ENCODE results near the gene PSIP1.

The PSIP1 gene

GRCh38 chr9:15422372-15423230, 88.2 kb downstream of the PSIP1 start, which contains the start of gene SNAPC3:
Gene SNAPC3 (plus strand): TSS chr9:15422876. CDS start chr9:15422880, 4 bp downstream.
- Histone ChIP-seq H3K9me3 (replicated peaks in 1 of 2; ENCODE audit: control insufficient read depth in 2 of 2, insufficient read depth in 1 of 2, low read depth in 1 of 2, low read length in 2 of 2) (peaks cover 0 to 8% of the 10 kb centered on the region in 2 donors), H3K27ac (replicated peaks; ENCODE audit: low read length) (peak within 1 kb of the TSS; percentile 50), H2BK15ac (ENCODE audit: low read length) (peak within 1 kb of the TSS; percentile 95), H4K91ac (ENCODE audit: low read depth, low read length, poor library complexity) (no peak within 1 kb of the TSS), H4K8ac (ENCODE audit: low read depth, low read length) (peak within 1 kb of the TSS; percentile 87), H3K4me3 (ENCODE audit: low read length in 2 of 2) (peak within 1 kb of the TSS; percentile 79 to 97), H3K27me3 (ENCODE audit: control insufficient read depth in 3 of 3, insufficient read depth in 3 of 3, low read depth in 1 of 3, low read length in 3 of 3) (no peaks in the 10 kb centered on the region), H2BK120ac (ENCODE audit: low read depth, low read length) (no peak within 1 kb of the TSS), H3K79me1 (ENCODE audit: low read depth, low read length) (peaks cover 8% of the 10 kb centered on the region), H3K36me3 (replicated peaks in 1 of 2; ENCODE audit: control insufficient read depth in 2 of 2, insufficient read depth in 2 of 2, low read length in 2 of 2) (peaks cover 9 to 37% of the 10 kb centered on the region in 2 donors), H2AFZ (ENCODE audit: low read length) (peak within 1 kb of the TSS; percentile 91), H3K4ac (ENCODE audit: low read length) (peak within 1 kb of the TSS; percentile 26), H3K4me1 (ENCODE audit: control insufficient read depth in 2 of 2, insufficient read depth in 1 of 2, low read depth in 1 of 2, low read length in 2 of 2) (no peaks in the 10 kb centered on the region), H2AK5ac (ENCODE audit: low read depth, low read length) (peak within 1 kb of the TSS; percentile 61), H2BK5ac (ENCODE audit: low read length) (peak within 1 kb of the TSS; percentile 96), H2BK12ac (ENCODE audit: low read length) (no peak within 1 kb of the TSS), H3K23ac (ENCODE audit: low read depth, low read length, poor library complexity) (peak within 1 kb of the TSS; percentile 96), H3K4me2 (ENCODE audit: insufficient read depth, low read length, poor library complexity, severe bottlenecking) (peak within 1 kb of the TSS; percentile 64), H3K9ac (ENCODE audit: low read depth, low read length, poor library complexity) (peak within 1 kb of the TSS; percentile 96), H3K18ac (ENCODE audit: low read length) (peak within 1 kb of the TSS; percentile 97), H3K14ac (ENCODE audit: low read length) (peak within 1 kb of the TSS; percentile 87)
- no CpG with 5 or more reads among the region's 70 CpGs for WGBS, 2 donors (ENCODE audit: extremely low coverage in 2 of 2, insufficient read length in 2 of 2, insufficient replicate concordance in 1 of 2)
- peak; percentile 91 for DNase-seq (ENCODE audit: low spot score)

DNA sequence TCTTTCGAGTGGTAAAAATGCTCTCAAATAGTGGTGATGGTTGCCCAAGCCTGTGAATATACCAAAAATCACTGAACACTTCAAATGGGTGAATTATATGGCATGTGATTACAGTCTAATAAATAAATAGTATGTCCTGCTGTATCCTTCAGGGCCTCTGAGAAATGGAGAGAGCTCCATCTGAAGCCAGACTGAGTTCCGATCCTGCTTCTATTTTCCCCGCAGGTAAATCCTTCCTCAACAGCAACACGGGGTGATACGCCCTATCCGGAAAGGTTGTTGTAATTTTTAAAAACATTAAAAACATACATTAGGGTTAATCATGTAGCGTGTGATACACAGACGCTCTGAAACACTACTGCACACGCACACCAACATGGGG, 88.8 kb downstream of the PSIP1 start:
- H2BK120ac ChIP-seq (ENCODE audit: low read depth, low read length), result no peak overlapping the region
- H3K27me3 ChIP-seq (ENCODE audit: control insufficient read depth in 3 of 3, insufficient read depth in 3 of 3, low read depth in 1 of 3, low read length in 3 of 3), result no peaks in the 10 kb centered on the region
- peak overlapping the region; percentile 64 for H3K4me2 ChIP-seq (ENCODE audit: insufficient read depth, low read length, poor library complexity, severe bottlenecking)
- no peak overlapping the region for H2BK5ac ChIP-seq (ENCODE audit: low read length)
- H3K9me3 ChIP-seq (replicated peaks in 1 of 2; ENCODE audit: control insufficient read depth in 2 of 2, insufficient read depth in 1 of 2, low read depth in 1 of 2, low read length in 2 of 2), result peaks cover 0 to 8% of the 10 kb centered on the region in 2 donors
- H2AFZ ChIP-seq (ENCODE audit: low read length), result peak overlapping the region; percentile 91
- peaks cover 9 to 31% of the 10 kb centered on the region in 2 donors for H3K36me3 ChIP-seq (replicated peaks in 1 of 2; ENCODE audit: control insufficient read depth in 2 of 2, insufficient read depth in 2 of 2, low read length in 2 of 2)
- WGBS, 2 donors (ENCODE audit: extremely low coverage in 2 of 2, insufficient read length in 2 of 2, insufficient replicate concordance in 1 of 2), result no CpG with 5 or more reads among the region's 9 CpGs
- no peaks in the 10 kb centered on the region for H3K4me1 ChIP-seq (ENCODE audit: control insufficient read depth in 2 of 2, insufficient read depth in 1 of 2, low read depth in 1 of 2, low read length in 2 of 2)
- no peak overlapping the region for H2BK12ac ChIP-seq (ENCODE audit: low read length)
- no peak overlapping the region for H3K14ac ChIP-seq (ENCODE audit: low read length)
- H2BK15ac ChIP-seq (ENCODE audit: low read length), result no peak overlapping the region
- H3K23ac ChIP-seq (ENCODE audit: low read depth, low read length, poor library complexity), result no peak overlapping the region
- H4K8ac ChIP-seq (ENCODE audit: low read depth, low read length), result no peak overlapping the region
- no peak overlapping the region for H3K4ac ChIP-seq (ENCODE audit: low read length)
- peak overlapping the region; percentile 11 for H2AK5ac ChIP-seq (ENCODE audit: low read depth, low read length)
- H3K27ac ChIP-seq (replicated peaks; ENCODE audit: low read length), result peak overlapping the region; percentile 50
- H4K91ac ChIP-seq (ENCODE audit: low read depth, low read length, poor library complexity), result no peak overlapping the region
- peak overlapping the region; percentile 64 for H3K9ac ChIP-seq (ENCODE audit: low read depth, low read length, poor library complexity)
- peaks cover 8% of the 10 kb centered on the region for H3K79me1 ChIP-seq (ENCODE audit: low read depth, low read length)
- peak overlapping the region; percentile 88 for H3K18ac ChIP-seq (ENCODE audit: low read length)
- no peak for DNase-seq (ENCODE audit: low spot score)
- H3K4me3 ChIP-seq (ENCODE audit: low read length in 2 of 2), result peak overlapping the region; percentile 74 to 79

GRCh38 chr9:15421532-15421931, 89.2 kb downstream of the PSIP1 start:
- H3K4ac ChIP-seq (ENCODE audit: low read length), result no peak overlapping the region
- no peak for DNase-seq (ENCODE audit: low spot score)
- no CpG with 5 or more reads among the region's 6 CpGs for WGBS, 2 donors (ENCODE audit: extremely low coverage in 2 of 2, insufficient read length in 2 of 2, insufficient replicate concordance in 1 of 2)

DNA sequence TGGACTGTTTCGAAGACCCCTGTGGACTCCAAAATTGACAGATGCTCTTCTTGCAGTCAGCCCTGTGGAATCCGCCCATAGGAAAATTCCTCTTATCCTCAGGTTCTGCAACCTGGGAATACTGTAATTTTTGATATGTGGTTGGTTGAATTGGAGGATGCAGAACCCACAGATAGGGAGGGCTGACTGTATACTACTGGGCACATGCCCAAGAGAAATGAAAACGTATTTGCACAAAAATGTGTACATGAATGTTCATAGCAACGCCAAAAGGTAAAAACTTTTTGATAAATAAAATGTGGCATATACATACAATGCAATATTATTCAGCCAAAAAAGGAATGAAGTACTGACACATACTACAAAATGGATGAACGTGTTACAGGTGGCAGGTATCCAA, 90.0 kb downstream of the PSIP1 start:
- H2BK120ac ChIP-seq (ENCODE audit: low read depth, low read length), result no peak overlapping the region
- no peak overlapping the region for H2AK5ac ChIP-seq (ENCODE audit: low read depth, low read length)
- H3K9ac ChIP-seq (ENCODE audit: low read depth, low read length, poor library complexity), result no peak overlapping the region
- H2BK12ac ChIP-seq (ENCODE audit: low read length), result no peak overlapping the region
- H3K36me3 ChIP-seq (replicated peaks in 1 of 2; ENCODE audit: control insufficient read depth in 2 of 2, insufficient read depth in 2 of 2, low read length in 2 of 2), result peaks cover 6 to 19% of the 10 kb centered on the region in 2 donors
- no peaks in the 10 kb centered on the region for H3K4me1 ChIP-seq (ENCODE audit: control insufficient read depth in 2 of 2, insufficient read depth in 1 of 2, low read depth in 1 of 2, low read length in 2 of 2)
- no peak overlapping the region for H2BK5ac ChIP-seq (ENCODE audit: low read length)
- no peak overlapping the region for H2BK15ac ChIP-seq (ENCODE audit: low read length)
- no peak overlapping the region for H3K4ac ChIP-seq (ENCODE audit: low read length)
- no peak overlapping the region for H3K4me3 ChIP-seq (ENCODE audit: low read length in 2 of 2)
- no peak overlapping the region for H2AFZ ChIP-seq (ENCODE audit: low read length)
- H3K27ac ChIP-seq (replicated peaks; ENCODE audit: low read length), result no peak overlapping the region
- no CpG with 5 or more reads among the region's 5 CpGs for WGBS, 2 donors (ENCODE audit: extremely low coverage in 2 of 2, insufficient read length in 2 of 2, insufficient replicate concordance in 1 of 2)
- no peaks in the 10 kb centered on the region for H3K27me3 ChIP-seq (ENCODE audit: control insufficient read depth in 3 of 3, insufficient read depth in 3 of 3, low read depth in 1 of 3, low read length in 3 of 3)
- H3K23ac ChIP-seq (ENCODE audit: low read depth, low read length, poor library complexity), result no peak overlapping the region
- no peak overlapping the region for H3K4me2 ChIP-seq (ENCODE audit: insufficient read depth, low read length, poor library complexity, severe bottlenecking)
- no peak overlapping the region for H3K14ac ChIP-seq (ENCODE audit: low read length)
- DNase-seq (ENCODE audit: low spot score), result no peak
- H4K91ac ChIP-seq (ENCODE audit: low read depth, low read length, poor library complexity), result no peak overlapping the region
- H3K9me3 ChIP-seq (replicated peaks in 1 of 2; ENCODE audit: control insufficient read depth in 2 of 2, insufficient read depth in 1 of 2, low read depth in 1 of 2, low read length in 2 of 2), result peaks cover 0 to 4% of the 10 kb centered on the region in 2 donors
- H4K8ac ChIP-seq (ENCODE audit: low read depth, low read length), result no peak overlapping the region
- peaks cover 6% of the 10 kb centered on the region for H3K79me1 ChIP-seq (ENCODE audit: low read depth, low read length)
- no peak overlapping the region for H3K18ac ChIP-seq (ENCODE audit: low read length)

More at GRCh38 chr9:15421532-15421931, 89.2 kb downstream of the PSIP1 start:
- H2AFZ ChIP-seq (ENCODE audit: low read length), result peak overlapping the region; percentile 91
- H4K8ac ChIP-seq (ENCODE audit: low read depth, low read length), result no peak overlapping the region
- H3K18ac ChIP-seq (ENCODE audit: low read length), result no peak overlapping the region
- no peak overlapping the region for H2BK5ac ChIP-seq (ENCODE audit: low read length)
- H3K9me3 ChIP-seq (replicated peaks in 1 of 2; ENCODE audit: control insufficient read depth in 2 of 2, insufficient read depth in 1 of 2, low read depth in 1 of 2, low read length in 2 of 2), result peaks cover 0 to 8% of the 10 kb centered on the region in 2 donors
- peaks cover 9 to 27% of the 10 kb centered on the region in 2 donors for H3K36me3 ChIP-seq (replicated peaks in 1 of 2; ENCODE audit: control insufficient read depth in 2 of 2, insufficient read depth in 2 of 2, low read length in 2 of 2)
- H3K4me3 ChIP-seq (ENCODE audit: low read length in 2 of 2), result no peak overlapping the region
- H3K9ac ChIP-seq (ENCODE audit: low read depth, low read length, poor library complexity), result no peak overlapping the region
- no peak overlapping the region for H3K27ac ChIP-seq (replicated peaks; ENCODE audit: low read length)
- no peak overlapping the region for H3K23ac ChIP-seq (ENCODE audit: low read depth, low read length, poor library complexity)
- no peak overlapping the region for H4K91ac ChIP-seq (ENCODE audit: low read depth, low read length, poor library complexity)
- H3K79me1 ChIP-seq (ENCODE audit: low read depth, low read length), result peaks cover 8% of the 10 kb centered on the region
- H2BK15ac ChIP-seq (ENCODE audit: low read length), result no peak overlapping the region
- no peak overlapping the region for H2BK12ac ChIP-seq (ENCODE audit: low read length)
- H3K14ac ChIP-seq (ENCODE audit: low read length), result no peak overlapping the region
- no peaks in the 10 kb centered on the region for H3K27me3 ChIP-seq (ENCODE audit: control insufficient read depth in 3 of 3, insufficient read depth in 3 of 3, low read depth in 1 of 3, low read length in 3 of 3)
- no peak overlapping the region for H3K4me2 ChIP-seq (ENCODE audit: insufficient read depth, low read length, poor library complexity, severe bottlenecking)
- no peaks in the 10 kb centered on the region for H3K4me1 ChIP-seq (ENCODE audit: control insufficient read depth in 2 of 2, insufficient read depth in 1 of 2, low read depth in 1 of 2, low read length in 2 of 2)
- H2AK5ac ChIP-seq (ENCODE audit: low read depth, low read length), result peak overlapping the region; percentile 5
- no peak overlapping the region for H2BK120ac ChIP-seq (ENCODE audit: low read depth, low read length)
